Measurements from ENCODE around the gene CXCR5.

The CXCR5 gene

GRCh38 chr11:118907051-118908042 is 23.7 kb downstream of the CXCR5 start:
- no peaks in the 10 kb centered on the region for H3K9me3 ChIP-seq (ENCODE audit: low read length)
- H3K36me3 ChIP-seq (ENCODE audit: insufficient read depth, low read length): peaks cover 15% of the 10 kb centered on the region
- no peaks in the 10 kb centered on the region for H3K27me3 ChIP-seq (ENCODE audit: insufficient read depth, low read length)
- H3K4me3 ChIP-seq (ENCODE audit: low read length): no peak overlapping the region
- no peak overlapping the region for H2AFZ ChIP-seq (ENCODE audit: low read depth, low read length)
- H3K4me1 ChIP-seq (ENCODE audit: insufficient read depth, low read length): peaks cover 42% of the 10 kb centered on the region

- Histone ChIP-seq H3K9me3 (ENCODE audit: low read length) (no peaks in the 10 kb centered on the region), H3K4me3 (ENCODE audit: low read length) (no peak overlapping the region), H3K36me3 (ENCODE audit: insufficient read depth, low read length) (peaks cover 11% of the 10 kb centered on the region), H2AFZ (ENCODE audit: low read depth, low read length) (no peak overlapping the region), H3K27me3 (ENCODE audit: insufficient read depth, low read length) (no peaks in the 10 kb centered on the region), H3K4me1 (ENCODE audit: insufficient read depth, low read length) (peaks cover 47% of the 10 kb centered on the region)
Measured at GRCh38 chr11:118908264-118908663, 24.6 kb downstream of the CXCR5 start.

DNA sequence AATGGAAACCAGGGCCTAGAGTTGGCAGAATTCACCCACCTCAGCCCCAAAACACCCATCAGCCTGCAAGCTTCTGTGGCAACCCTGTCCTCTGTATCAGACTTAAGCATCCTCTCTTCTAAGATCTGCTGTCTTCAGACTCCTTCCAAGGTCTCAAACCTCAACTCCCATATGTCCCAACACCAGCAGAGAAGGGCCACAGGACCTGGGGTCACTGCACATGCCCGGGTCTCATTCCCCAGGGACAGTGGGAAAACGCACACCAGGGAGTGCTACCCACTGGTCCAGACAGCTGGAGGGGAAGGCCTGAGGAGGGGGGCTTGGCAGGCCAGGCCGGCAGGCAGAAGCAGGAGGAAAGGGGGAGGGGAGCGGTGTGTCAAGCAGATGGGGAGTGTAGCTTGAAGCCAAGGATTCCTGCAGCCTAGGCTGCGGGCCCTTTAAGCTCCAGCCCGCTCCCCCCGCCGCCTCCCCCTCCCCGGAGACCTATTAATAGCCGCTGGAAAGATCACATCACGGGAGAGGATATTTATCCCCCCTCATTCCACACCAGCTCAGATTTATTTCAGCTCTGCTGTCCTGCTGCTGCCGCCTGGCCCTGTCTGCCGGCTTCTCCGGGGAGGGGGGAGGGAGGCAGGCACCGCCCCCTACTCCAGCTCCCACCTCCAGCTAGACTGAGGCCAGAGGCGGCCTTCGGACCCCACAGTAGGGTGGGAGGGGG is 25.4 kb downstream of the CXCR5 start:
- Histone ChIP-seq H3K27me3 (ENCODE audit: insufficient read depth, low read length) (no peaks in the 10 kb centered on the region), H3K9me3 (ENCODE audit: low read length) (no peaks in the 10 kb centered on the region), H2AFZ (ENCODE audit: low read depth, low read length) (peak overlapping the region; percentile 8), H3K4me3 (ENCODE audit: low read length) (peak overlapping the region; percentile 2), H3K36me3 (ENCODE audit: insufficient read depth, low read length) (peaks cover 6% of the 10 kb centered on the region), H3K4me1 (ENCODE audit: insufficient read depth, low read length) (peaks cover 48% of the 10 kb centered on the region)

- Histone ChIP-seq H3K4me1 (ENCODE audit: insufficient read depth, low read length) (peaks cover 54% of the 10 kb centered on the region), H3K9me3 (ENCODE audit: low read length) (no peaks in the 10 kb centered on the region), H2AFZ (ENCODE audit: low read depth, low read length) (peak overlapping the region; percentile 8), H3K27me3 (ENCODE audit: insufficient read depth, low read length) (no peaks in the 10 kb centered on the region), H3K36me3 (ENCODE audit: insufficient read depth, low read length) (peaks cover 4% of the 10 kb centered on the region), H3K4me3 (ENCODE audit: low read length) (peak overlapping the region; percentile 2)
Measured at GRCh38 chr11:118909619-118910308, 26.1 kb downstream of the CXCR5 start.

GRCh38 chr11:118910309-118911112 is 26.8 kb downstream of the CXCR5 start:
- Histone ChIP-seq H3K36me3 (ENCODE audit: insufficient read depth, low read length) (peaks cover 4% of the 10 kb centered on the region), H3K9me3 (ENCODE audit: low read length) (no peaks in the 10 kb centered on the region), H3K27me3 (ENCODE audit: insufficient read depth, low read length) (no peaks in the 10 kb centered on the region), H3K4me3 (ENCODE audit: low read length) (no peak overlapping the region), H3K4me1 (ENCODE audit: insufficient read depth, low read length) (peaks cover 54% of the 10 kb centered on the region), H2AFZ (ENCODE audit: low read depth, low read length) (no peak overlapping the region)

GRCh38 chr11:118911113-118911879 is 27.6 kb downstream of the CXCR5 start:
- Histone ChIP-seq H3K4me1 (ENCODE audit: insufficient read depth, low read length) (peaks cover 56% of the 10 kb centered on the region), H3K27me3 (ENCODE audit: insufficient read depth, low read length) (no peaks in the 10 kb centered on the region), H2AFZ (ENCODE audit: low read depth, low read length) (no peak overlapping the region), H3K4me3 (ENCODE audit: low read length) (no peak overlapping the region), H3K9me3 (ENCODE audit: low read length) (no peaks in the 10 kb centered on the region), H3K36me3 (ENCODE audit: insufficient read depth, low read length) (peaks cover 1% of the 10 kb centered on the region)

- H3K4me3 ChIP-seq (ENCODE audit: low read length): no peak overlapping the region
- no peaks in the 10 kb centered on the region for H3K27me3 ChIP-seq (ENCODE audit: insufficient read depth, low read length)
- no peak overlapping the region for H2AFZ ChIP-seq (ENCODE audit: low read depth, low read length)
- peaks cover 64% of the 10 kb centered on the region for H3K4me1 ChIP-seq (ENCODE audit: insufficient read depth, low read length)
- H3K9me3 ChIP-seq (ENCODE audit: low read length): no peaks in the 10 kb centered on the region
- H3K36me3 ChIP-seq (ENCODE audit: insufficient read depth, low read length): no peaks in the 10 kb centered on the region
Measured at GRCh38 chr11:118911880-118912741, 28.4 kb downstream of the CXCR5 start.

DNA sequence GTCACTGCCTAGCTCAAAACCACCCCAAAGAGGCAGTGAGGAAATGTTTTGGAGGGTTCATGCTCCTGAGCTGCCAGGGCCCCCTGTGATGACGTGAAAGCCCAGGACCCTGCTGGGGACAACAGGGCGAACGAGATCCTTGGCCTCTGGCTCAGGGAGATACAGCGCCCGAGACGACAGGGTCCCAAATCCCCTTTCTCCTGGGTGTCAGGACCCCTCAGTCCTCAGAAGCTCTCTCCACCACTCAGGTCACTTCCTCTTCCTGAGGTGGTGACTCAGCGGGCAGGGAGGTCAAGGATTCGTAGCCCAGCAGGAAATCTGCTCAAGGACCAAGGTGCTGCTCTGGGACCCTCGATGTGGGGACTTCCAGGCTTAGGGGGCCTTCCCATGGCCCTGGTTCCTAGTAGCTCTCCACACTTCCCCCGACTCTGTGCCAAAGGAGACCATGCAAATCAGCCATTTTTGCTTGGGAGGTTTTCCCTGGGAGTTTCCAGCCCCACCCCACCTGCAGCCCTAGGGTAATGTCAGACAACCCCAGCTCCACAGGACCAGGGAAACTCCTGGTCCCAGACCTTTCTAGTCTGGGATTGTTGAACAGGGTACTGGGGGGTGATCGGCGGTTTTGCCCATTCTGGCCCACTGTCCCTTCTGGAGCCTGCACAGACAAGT is 29.2 kb downstream of the CXCR5 start:
- H3K36me3 ChIP-seq (ENCODE audit: insufficient read depth, low read length): no peaks in the 10 kb centered on the region
- H3K4me3 ChIP-seq (ENCODE audit: low read length): no peak overlapping the region
- no peaks in the 10 kb centered on the region for H3K9me3 ChIP-seq (ENCODE audit: low read length)
- no peaks in the 10 kb centered on the region for H3K27me3 ChIP-seq (ENCODE audit: insufficient read depth, low read length)
- H2AFZ ChIP-seq (ENCODE audit: low read depth, low read length): no peak overlapping the region
- H3K4me1 ChIP-seq (ENCODE audit: insufficient read depth, low read length): peaks cover 71% of the 10 kb centered on the region

- H3K4me1 ChIP-seq (ENCODE audit: insufficient read depth, low read length): peaks cover 72% of the 10 kb centered on the region
- H3K9me3 ChIP-seq (ENCODE audit: low read length): no peaks in the 10 kb centered on the region
- no peaks in the 10 kb centered on the region for H3K36me3 ChIP-seq (ENCODE audit: insufficient read depth, low read length)
- H3K4me3 ChIP-seq (ENCODE audit: low read length): no peak overlapping the region
- no peaks in the 10 kb centered on the region for H3K27me3 ChIP-seq (ENCODE audit: insufficient read depth, low read length)
- H2AFZ ChIP-seq (ENCODE audit: low read depth, low read length): no peak overlapping the region
Measured at GRCh38 chr11:118913411-118914125, 29.9 kb downstream of the CXCR5 start.

- no peak overlapping the region for H3K4me3 ChIP-seq (ENCODE audit: low read length)
- H3K27me3 ChIP-seq (ENCODE audit: insufficient read depth, low read length): no peaks in the 10 kb centered on the region
- peaks cover 71% of the 10 kb centered on the region for H3K4me1 ChIP-seq (ENCODE audit: insufficient read depth, low read length)
- no peak overlapping the region for H2AFZ ChIP-seq (ENCODE audit: low read depth, low read length)
- H3K36me3 ChIP-seq (ENCODE audit: insufficient read depth, low read length): no peaks in the 10 kb centered on the region
- H3K9me3 ChIP-seq (ENCODE audit: low read length): no peaks in the 10 kb centered on the region
Measured at GRCh38 chr11:118914178-118914918, 30.7 kb downstream of the CXCR5 start.

Data from neuron (in vitro differentiated cells).